K562 (cell line): Measurements from ENCODE around the gene CPLX3. TPM values are rescaled to one million over a fixed set of nuclear protein-coding genes. Genes with fewer than 3 reads are reported as not detected.
A peak's percentile ranks its signal among the peaks of the same experiment; 100 is the strongest.

Experiments
- HMG20B ChIP-seq: fragments of 250-450 bp; sonication (Bioruptor Pico); IDR thresholded peaks from 2 replicates; pipeline ENCODE4 v1.5.0; 2021; ENCODE audit warnings: mild to moderate bottlenecking
- RBM22 ChIP-seq: fragments of 200-400 bp; formaldehyde crosslinking; IDR thresholded peaks from 2 replicates; pipeline ENCODE4 v1.6.1; 2018; ENCODE audit warnings: low read length, low read depth; ENCODE audit not compliant: poor library complexity, severe bottlenecking
- ZNF140 ChIP-seq: fragments of 250-450 bp; sonication (Bioruptor Pico); IDR thresholded peaks from 2 replicates; pipeline ENCODE4 v1.8.0; 2021; ENCODE audit warnings: moderate library complexity, mild to moderate bottlenecking, inconsistent platforms
- polyA plus RNA-seq, 8 experiments: library from polyadenylated mRNA; depleted of rRNA in 4 of 8; stranded (reverse) in 5 of 8; unstranded in 3 of 8; fragments of >200 nt; fragmentation: Nextera tagmentation in 2 of 8; fragmentation: Illumina TruSeq in 1 of 8; extraction: Ambion mirVana in 2 of 8; extraction: Trizol in 1 of 8; gene quantifications; 2 replicates each; pipeline versions ENCODE4 v1.2.1 to v1.2.3, GENCODE V29; 2011 to 2014; ENCODE audit warnings: inconsistent platforms in 1 of 8, missing spikeins in 1 of 8
- total RNA-seq, 7 experiments: library from RNA; depleted of rRNA in 6 of 7; stranded (reverse); fragments of >200 nt in 6 of 7; fragmentation: Illumina TruSeq in 2 of 7; extraction: Trizol in 2 of 7; gene quantifications; 2 replicates each; pipeline versions ENCODE4 v1.2.1 to v1.2.3, GENCODE V29; 2011 to 2021; ENCODE audit warnings: low replicate concordance in 1 of 7
- TF ChIP-seq, protein P1 (sequence below): fragments of 450-650 bp; IDR thresholded peaks from 2 replicates; pipeline ENCODE4 v1.6.1; 2016; ENCODE audit warnings: mild to moderate bottlenecking, moderate library complexity
- TF ChIP-seq, protein P2 (sequence below): fragments of 250-450 bp; sonication (Bioruptor Pico); IDR thresholded peaks from 2 replicates; pipeline ENCODE4 v1.8.0; 2022; ENCODE audit warnings: moderate library complexity, mild to moderate bottlenecking, inconsistent platforms
- TF ChIP-seq, protein P3 (sequence below), 2 experiments: fragments of 450-650 bp in 1 of 2; sonication (generic) in 1 of 2; formaldehyde crosslinking in 1 of 2; IDR thresholded peaks in 1 of 2; conservative IDR thresholded peaks in 1 of 2; 2 replicates each; pipeline versions ENCODE4 v1.6.1 to v1.8.1; 2016 to 2023; ENCODE audit warnings: mild to moderate bottlenecking in 2 of 2, moderate library complexity in 2 of 2, inconsistent platforms in 1 of 2, missing genetic modification reagents in 1 of 2
- TF ChIP-seq, protein P4 (sequence below): fragments of 150-350 bp; IDR thresholded peaks from 2 replicates; pipeline ENCODE4 v1.6.1; 2014; ENCODE audit warnings: low read depth, mild to moderate bottlenecking, low read length, borderline replicate concordance

CPLX3 gene
- total and polyA plus RNA-seq, 9 of the 15 experiments (the other 6 are each of a cell fraction or from before 2014, with no cell fraction given): not detected

DNA sequence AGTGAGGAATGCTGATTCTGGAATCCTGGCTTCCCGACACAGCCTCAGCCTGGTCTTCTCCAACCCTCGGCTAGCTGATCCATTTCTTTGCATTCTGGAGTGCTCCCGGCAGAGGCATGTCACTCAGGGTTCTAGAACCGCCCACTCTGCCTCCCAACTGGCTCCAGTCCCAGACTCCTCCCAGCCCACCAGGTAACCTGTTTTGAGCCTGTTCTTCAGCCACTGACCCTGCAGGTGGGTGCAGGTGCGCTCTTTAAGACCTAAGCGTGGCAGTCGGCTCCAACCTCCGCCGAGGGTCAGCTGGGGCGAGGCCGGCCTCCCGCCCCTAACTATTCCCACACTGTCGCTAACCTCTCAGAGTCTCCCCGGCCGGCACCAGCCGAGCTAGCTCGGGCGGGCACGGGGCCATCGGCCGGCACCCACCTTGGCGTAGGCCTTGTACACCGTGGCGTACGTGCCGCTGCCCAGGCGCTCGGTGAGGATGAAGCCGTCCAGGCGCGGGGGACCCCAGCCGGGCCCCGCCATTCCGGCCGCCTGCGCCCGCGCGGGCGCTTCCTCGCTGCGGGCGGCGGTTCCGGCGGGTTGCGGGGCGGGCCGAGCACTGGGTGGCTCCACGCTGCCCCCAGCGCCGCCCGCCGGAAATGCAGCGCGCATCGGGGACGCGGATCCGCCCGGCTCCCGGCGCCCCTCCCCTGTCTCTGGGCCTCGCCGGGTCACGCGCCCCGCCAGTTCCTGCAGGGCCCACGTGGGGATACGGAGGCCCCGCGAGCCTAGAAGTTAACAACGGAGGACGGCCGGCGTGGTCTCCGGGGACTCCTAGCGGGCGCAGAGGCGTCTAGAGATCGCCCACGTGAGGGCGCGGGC, 16.4 kb downstream of the CPLX3 start, which contains the start of gene ULK3 (continued):
- TF ChIP-seq, protein P1, sequence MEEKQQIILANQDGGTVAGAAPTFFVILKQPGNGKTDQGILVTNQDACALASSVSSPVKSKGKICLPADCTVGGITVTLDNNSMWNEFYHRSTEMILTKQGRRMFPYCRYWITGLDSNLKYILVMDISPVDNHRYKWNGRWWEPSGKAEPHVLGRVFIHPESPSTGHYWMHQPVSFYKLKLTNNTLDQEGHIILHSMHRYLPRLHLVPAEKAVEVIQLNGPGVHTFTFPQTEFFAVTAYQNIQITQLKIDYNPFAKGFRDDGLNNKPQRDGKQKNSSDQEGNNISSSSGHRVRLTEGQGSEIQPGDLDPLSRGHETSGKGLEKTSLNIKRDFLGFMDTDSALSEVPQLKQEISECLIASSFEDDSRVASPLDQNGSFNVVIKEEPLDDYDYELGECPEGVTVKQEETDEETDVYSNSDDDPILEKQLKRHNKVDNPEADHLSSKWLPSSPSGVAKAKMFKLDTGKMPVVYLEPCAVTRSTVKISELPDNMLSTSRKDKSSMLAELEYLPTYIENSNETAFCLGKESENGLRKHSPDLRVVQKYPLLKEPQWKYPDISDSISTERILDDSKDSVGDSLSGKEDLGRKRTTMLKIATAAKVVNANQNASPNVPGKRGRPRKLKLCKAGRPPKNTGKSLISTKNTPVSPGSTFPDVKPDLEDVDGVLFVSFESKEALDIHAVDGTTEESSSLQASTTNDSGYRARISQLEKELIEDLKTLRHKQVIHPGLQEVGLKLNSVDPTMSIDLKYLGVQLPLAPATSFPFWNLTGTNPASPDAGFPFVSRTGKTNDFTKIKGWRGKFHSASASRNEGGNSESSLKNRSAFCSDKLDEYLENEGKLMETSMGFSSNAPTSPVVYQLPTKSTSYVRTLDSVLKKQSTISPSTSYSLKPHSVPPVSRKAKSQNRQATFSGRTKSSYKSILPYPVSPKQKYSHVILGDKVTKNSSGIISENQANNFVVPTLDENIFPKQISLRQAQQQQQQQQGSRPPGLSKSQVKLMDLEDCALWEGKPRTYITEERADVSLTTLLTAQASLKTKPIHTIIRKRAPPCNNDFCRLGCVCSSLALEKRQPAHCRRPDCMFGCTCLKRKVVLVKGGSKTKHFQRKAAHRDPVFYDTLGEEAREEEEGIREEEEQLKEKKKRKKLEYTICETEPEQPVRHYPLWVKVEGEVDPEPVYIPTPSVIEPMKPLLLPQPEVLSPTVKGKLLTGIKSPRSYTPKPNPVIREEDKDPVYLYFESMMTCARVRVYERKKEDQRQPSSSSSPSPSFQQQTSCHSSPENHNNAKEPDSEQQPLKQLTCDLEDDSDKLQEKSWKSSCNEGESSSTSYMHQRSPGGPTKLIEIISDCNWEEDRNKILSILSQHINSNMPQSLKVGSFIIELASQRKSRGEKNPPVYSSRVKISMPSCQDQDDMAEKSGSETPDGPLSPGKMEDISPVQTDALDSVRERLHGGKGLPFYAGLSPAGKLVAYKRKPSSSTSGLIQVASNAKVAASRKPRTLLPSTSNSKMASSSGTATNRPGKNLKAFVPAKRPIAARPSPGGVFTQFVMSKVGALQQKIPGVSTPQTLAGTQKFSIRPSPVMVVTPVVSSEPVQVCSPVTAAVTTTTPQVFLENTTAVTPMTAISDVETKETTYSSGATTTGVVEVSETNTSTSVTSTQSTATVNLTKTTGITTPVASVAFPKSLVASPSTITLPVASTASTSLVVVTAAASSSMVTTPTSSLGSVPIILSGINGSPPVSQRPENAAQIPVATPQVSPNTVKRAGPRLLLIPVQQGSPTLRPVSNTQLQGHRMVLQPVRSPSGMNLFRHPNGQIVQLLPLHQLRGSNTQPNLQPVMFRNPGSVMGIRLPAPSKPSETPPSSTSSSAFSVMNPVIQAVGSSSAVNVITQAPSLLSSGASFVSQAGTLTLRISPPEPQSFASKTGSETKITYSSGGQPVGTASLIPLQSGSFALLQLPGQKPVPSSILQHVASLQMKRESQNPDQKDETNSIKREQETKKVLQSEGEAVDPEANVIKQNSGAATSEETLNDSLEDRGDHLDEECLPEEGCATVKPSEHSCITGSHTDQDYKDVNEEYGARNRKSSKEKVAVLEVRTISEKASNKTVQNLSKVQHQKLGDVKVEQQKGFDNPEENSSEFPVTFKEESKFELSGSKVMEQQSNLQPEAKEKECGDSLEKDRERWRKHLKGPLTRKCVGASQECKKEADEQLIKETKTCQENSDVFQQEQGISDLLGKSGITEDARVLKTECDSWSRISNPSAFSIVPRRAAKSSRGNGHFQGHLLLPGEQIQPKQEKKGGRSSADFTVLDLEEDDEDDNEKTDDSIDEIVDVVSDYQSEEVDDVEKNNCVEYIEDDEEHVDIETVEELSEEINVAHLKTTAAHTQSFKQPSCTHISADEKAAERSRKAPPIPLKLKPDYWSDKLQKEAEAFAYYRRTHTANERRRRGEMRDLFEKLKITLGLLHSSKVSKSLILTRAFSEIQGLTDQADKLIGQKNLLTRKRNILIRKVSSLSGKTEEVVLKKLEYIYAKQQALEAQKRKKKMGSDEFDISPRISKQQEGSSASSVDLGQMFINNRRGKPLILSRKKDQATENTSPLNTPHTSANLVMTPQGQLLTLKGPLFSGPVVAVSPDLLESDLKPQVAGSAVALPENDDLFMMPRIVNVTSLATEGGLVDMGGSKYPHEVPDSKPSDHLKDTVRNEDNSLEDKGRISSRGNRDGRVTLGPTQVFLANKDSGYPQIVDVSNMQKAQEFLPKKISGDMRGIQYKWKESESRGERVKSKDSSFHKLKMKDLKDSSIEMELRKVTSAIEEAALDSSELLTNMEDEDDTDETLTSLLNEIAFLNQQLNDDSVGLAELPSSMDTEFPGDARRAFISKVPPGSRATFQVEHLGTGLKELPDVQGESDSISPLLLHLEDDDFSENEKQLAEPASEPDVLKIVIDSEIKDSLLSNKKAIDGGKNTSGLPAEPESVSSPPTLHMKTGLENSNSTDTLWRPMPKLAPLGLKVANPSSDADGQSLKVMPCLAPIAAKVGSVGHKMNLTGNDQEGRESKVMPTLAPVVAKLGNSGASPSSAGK: peak; percentile 93
- no peak for TF ChIP-seq RBM22
- TF ChIP-seq, protein P2, sequence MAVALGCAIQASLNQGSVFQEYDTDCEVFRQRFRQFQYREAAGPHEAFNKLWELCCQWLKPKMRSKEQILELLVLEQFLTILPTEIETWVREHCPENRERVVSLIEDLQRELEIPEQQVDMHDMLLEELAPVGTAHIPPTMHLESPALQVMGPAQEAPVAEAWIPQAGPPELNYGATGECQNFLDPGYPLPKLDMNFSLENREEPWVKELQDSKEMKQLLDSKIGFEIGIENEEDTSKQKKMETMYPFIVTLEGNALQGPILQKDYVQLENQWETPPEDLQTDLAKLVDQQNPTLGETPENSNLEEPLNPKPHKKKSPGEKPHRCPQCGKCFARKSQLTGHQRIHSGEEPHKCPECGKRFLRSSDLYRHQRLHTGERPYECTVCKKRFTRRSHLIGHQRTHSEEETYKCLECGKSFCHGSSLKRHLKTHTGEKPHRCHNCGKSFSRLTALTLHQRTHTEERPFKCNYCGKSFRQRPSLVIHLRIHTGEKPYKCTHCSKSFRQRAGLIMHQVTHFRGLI (CRISPR knock-in tag): no peak
- no peak for TF ChIP-seq ZNF140 (CRISPR knock-in tag)
- TF ChIP-seq, protein P3, sequence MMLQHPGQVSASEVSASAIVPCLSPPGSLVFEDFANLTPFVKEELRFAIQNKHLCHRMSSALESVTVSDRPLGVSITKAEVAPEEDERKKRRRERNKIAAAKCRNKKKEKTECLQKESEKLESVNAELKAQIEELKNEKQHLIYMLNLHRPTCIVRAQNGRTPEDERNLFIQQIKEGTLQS (IDR thresholded peaks at IDR 0.05): no peak
- TF ChIP-seq, protein P3 (CRISPR knock-in tag; conservative IDR thresholded peaks at IDR 0.05): 0 out of 2 replicates have a peak, but pooled peaks have one; percentile 53
- TF ChIP-seq, protein P4, sequence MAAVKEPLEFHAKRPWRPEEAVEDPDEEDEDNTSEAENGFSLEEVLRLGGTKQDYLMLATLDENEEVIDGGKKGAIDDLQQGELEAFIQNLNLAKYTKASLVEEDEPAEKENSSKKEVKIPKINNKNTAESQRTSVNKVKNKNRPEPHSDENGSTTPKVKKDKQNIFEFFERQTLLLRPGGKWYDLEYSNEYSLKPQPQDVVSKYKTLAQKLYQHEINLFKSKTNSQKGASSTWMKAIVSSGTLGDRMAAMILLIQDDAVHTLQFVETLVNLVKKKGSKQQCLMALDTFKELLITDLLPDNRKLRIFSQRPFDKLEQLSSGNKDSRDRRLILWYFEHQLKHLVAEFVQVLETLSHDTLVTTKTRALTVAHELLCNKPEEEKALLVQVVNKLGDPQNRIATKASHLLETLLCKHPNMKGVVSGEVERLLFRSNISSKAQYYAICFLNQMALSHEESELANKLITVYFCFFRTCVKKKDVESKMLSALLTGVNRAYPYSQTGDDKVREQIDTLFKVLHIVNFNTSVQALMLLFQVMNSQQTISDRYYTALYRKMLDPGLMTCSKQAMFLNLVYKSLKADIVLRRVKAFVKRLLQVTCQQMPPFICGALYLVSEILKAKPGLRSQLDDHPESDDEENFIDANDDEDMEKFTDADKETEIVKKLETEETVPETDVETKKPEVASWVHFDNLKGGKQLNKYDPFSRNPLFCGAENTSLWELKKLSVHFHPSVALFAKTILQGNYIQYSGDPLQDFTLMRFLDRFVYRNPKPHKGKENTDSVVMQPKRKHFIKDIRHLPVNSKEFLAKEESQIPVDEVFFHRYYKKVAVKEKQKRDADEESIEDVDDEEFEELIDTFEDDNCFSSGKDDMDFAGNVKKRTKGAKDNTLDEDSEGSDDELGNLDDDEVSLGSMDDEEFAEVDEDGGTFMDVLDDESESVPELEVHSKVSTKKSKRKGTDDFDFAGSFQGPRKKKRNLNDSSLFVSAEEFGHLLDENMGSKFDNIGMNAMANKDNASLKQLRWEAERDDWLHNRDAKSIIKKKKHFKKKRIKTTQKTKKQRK: no peak
- no peak for TF ChIP-seq HMG20B (CRISPR knock-in tag)
